ENCODE measurements around the gene B2M. TPM values are rescaled to one million over a fixed set of nuclear protein-coding genes. Genes with fewer than 3 reads are reported as not detected.
A peak's percentile ranks its signal among the peaks of the same experiment; 100 is the strongest.

The B2M gene
- total RNA-seq, 1 experiment from 2014 or later = 81.0 TPM

DNA sequence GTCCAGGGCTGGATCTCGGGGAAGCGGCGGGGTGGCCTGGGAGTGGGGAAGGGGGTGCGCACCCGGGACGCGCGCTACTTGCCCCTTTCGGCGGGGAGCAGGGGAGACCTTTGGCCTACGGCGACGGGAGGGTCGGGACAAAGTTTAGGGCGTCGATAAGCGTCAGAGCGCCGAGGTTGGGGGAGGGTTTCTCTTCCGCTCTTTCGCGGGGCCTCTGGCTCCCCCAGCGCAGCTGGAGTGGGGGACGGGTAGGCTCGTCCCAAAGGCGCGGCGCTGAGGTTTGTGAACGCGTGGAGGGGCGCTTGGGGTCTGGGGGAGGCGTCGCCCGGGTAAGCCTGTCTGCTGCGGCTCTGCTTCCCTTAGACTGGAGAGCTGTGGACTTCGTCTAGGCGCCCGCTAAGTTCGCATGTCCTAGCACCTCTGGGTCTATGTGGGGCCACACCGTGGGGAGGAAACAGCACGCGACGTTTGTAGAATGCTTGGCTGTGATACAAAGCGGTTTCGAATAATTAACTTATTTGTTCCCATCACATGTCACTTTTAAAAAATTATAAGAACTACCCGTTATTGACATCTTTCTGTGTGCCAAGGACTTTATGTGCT lies 527 bp downstream of the B2M start:
- TF ChIP-seq CTCF (conservative IDR thresholded peaks at IDR 0.05) = no peak

More for the DNA sequence above, 527 bp downstream of the B2M start:
- peak overlapping the region; percentile 55; the same call in 1 of the 2 replicates for H3K14ac ChIP-seq (ENCODE audit: insufficient read depth, low read length)
- no peak overlapping the region for H2BK12ac ChIP-seq (ENCODE audit: insufficient read length, low read depth, low read length)
- no peaks in the 10 kb centered on the region for H3K4me1 ChIP-seq (ENCODE audit: insufficient read depth, low read length)
- H3K27ac ChIP-seq (ENCODE audit: insufficient read length, low read depth, low read length) = no peak overlapping the region
- no peaks in the 10 kb centered on the region for H3K9me3 ChIP-seq (ENCODE audit: control insufficient read depth, low read depth, low read length)
- peak overlapping the region; percentile 61 for H3K18ac ChIP-seq (ENCODE audit: insufficient read length, low read depth, low read length)
- H2BK5ac ChIP-seq (ENCODE audit: insufficient read length, low read length) = no peak overlapping the region
- no peak overlapping the region for H3K56ac ChIP-seq (ENCODE audit: insufficient read length, low read depth, low read length)
- H3K4ac ChIP-seq (ENCODE audit: low read depth, low read length) = no peak overlapping the region
- peaks cover under 1 to 8% (median 7%) of the 10 kb centered on the region in 3 experiments; a peak in 6 of 7 replicates for H3K36me3 Mint-ChIP-seq (ENCODE audit: insufficient read depth in 1 of 3, low read depth in 3 of 3)
- no peak overlapping the region for H4K8ac ChIP-seq (replicated peaks; ENCODE audit: insufficient read length, low read depth, low read length)
- peak overlapping the region; percentile 55 for H3K4me2 ChIP-seq (ENCODE audit: insufficient read depth, insufficient read length, low read length)
- peak overlapping the region; percentile 82 to 95 for H3K4me3 Mint-ChIP-seq
- H2AK5ac ChIP-seq (ENCODE audit: insufficient read length, low read length) = no peak overlapping the region
- no peak overlapping the region for H2BK15ac ChIP-seq (ENCODE audit: low read depth, low read length)
- H2BK120ac ChIP-seq (ENCODE audit: low read depth, low read length, poor library complexity, severe bottlenecking) = no peak overlapping the region
- H2BK20ac ChIP-seq (ENCODE audit: low read depth, low read length, poor library complexity, severe bottlenecking) = no peak overlapping the region
- H3K23ac ChIP-seq (ENCODE audit: insufficient read length, low read depth, low read length) = no peak overlapping the region
- no peak overlapping the region for H4K5ac ChIP-seq (ENCODE audit: insufficient read length, low read depth, low read length)
- H3K9me3 Mint-ChIP-seq = no peaks in the 10 kb centered on the region
- peak overlapping the region; percentile 9 for H3K9ac ChIP-seq (ENCODE audit: extremely low read depth, insufficient read length, low read length)
- no peaks in the 10 kb centered on the region; the same call in 1 of the 2 replicates for H3K79me2 ChIP-seq (ENCODE audit: insufficient read depth, low read length)
- H3K23me2 ChIP-seq (ENCODE audit: insufficient read length, low read depth, low read length, poor library complexity, severe bottlenecking) = peaks cover 13% of the 10 kb centered on the region
- no CpG with 5 or more reads among the region's 46 CpGs for WGBS (ENCODE audit: extremely low coverage, insufficient read length, low lambda C conversion rate)
- H3T11ph ChIP-seq (ENCODE audit: low read length) = no peak overlapping the region
- H4K20me1 ChIP-seq (ENCODE audit: control insufficient read depth, insufficient read depth, insufficient read length) = no peaks in the 10 kb centered on the region
- peaks cover 6 to 7% of the 10 kb centered on the region in 2 experiments for H3K4me1 Mint-ChIP-seq
- no peaks in the 10 kb centered on the region for H3K79me1 ChIP-seq (ENCODE audit: insufficient read depth, low read depth, low read length, poor library complexity, severe bottlenecking)
- DNase-seq = no peak
- H2AFZ ChIP-seq (ENCODE audit: low read length) = no peak overlapping the region
- no peaks in the 10 kb centered on the region; the same call in 1 of the 2 replicates for H3K27me3 ChIP-seq (ENCODE audit: insufficient read depth, low read length)
- H3K27ac Mint-ChIP-seq = peak overlapping the region in 2 of 3 experiments; percentile 29 to 93; a peak in 4 of 7 replicates
- H4K91ac ChIP-seq (ENCODE audit: insufficient read length, low read depth, low read length) = no peak overlapping the region
- H3K27me3 Mint-ChIP-seq (ENCODE audit: low read depth) = peaks cover 15% of the 10 kb centered on the region
